Fibroblast of skin of left quadriceps (primary cell): ENCODE data around the gene FRMD4A.
"Not testable (repeated sequence)": the region's sequence is repeated elsewhere in the genome, so short reads cannot be mapped to it uniquely, and the experiment has no call there.

ENCODE experiments used
- DNase-seq, 2 experiments: peaks; one replicate each; pipeline ENCODE4 v3.0.0-alpha.2; 2013; ENCODE audit warnings: low read depth in 2 of 2

Gene FRMD4A

DNA sequence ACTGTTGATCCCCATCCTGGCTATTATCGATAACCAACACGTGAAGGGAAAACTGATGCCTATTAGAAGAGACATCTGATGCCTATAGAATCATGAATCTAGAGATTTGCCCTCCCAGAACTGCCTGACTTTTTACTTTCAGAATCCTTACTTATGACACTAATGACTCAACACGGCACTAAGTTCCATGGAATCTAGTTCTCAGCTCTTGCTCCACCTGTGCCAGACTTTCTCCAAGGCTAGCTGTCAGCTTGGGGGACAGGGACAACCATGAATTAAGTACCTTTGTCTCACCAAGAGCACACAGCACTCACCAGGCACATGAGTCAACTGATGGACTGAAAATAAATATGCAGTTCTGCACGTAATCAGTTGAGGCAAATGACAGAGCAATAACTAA lies 184.2 kb downstream of the FRMD4A start:
- no peak for DNase-seq

DNA sequence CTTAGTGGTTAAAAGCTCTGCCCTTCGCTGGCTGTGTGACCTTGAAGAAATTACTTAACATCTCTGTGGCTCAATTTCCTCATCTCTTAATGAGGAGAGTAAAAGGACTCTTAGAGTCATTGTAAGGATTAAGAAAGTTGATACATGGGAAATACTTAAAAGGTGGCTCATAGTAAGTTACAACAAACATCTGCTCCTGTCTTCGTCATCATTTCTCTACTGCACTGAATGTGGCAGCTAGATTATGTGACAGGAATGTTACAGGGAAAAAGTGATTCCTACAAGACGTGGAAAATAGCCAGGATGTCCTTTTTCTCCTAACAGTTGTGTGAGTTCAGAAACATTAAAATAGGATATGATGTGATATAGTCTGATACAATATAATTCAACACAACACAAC lies 184.7 kb downstream of the FRMD4A start:
- DNase-seq, result peak; percentile 42 to 52

DNA sequence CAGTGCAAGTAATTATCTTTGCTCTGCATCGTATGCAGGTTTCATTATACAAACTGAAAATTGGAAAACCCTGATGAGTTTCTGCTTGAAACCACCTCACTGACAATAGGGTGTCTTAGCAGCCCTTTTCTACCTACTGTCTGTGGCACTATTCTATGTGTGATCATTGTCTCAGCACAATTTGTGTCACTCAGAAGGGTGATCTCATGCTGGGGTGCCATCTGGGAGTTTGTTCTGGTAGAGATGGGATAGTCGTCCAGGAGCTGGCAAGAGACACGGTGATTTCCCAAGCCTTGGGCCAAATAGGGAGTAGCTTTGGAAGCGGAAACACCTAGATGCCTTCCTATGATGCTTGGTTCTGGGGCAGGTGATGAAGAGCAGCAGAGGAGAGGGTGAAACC lies 186.3 kb downstream of the FRMD4A start:
- DNase-seq, result no peak

DNA sequence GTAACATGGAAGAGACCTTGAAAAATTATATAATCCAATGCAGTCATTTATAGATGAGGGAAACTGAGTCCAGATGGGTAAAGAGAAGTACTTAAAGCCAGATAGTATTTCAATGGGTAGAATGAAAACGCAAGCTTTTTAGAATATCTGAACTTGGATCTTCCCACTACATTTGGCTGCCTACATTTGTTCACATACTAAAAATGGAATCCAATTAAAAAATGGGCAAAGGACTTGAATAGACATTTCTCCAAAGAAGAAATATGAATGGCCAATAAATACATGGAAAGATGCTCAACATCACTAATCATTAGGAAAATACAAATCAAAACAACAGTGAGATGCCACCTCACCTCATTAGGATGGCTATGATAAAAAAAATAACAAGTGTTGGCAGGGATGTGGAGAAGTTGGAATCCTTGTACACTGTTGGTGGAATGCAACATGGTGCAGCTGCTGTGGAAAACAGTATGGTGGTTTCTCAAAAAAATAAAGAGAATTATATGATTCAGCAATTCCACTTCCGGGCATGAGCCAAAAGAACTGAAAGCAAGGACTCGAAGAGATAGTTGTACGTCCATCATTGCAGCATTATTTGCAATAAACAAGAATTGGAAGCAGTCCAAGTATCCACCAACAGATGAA lies 188.0 kb downstream of the FRMD4A start:
- DNase-seq, result no peak

DNA sequence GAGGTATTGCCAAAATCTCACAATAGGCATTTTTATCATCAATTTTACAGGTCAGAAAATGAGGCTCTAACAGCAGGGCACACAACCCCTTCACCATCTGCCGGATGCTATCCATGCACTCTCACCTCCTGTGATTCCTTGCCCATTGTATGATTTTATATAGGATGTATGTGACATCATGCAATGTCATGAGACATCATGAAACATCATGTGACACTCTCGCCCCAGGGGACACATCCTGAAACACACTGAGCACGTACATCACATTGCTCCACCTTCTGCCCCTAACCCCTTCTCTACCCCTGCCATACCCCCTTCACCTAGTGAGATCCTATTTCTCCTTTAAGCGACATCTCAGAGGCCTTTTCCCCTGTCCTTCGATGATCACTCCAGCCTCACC lies 189.4 kb downstream of the FRMD4A start:
- DNase-seq, result no peak

DNA sequence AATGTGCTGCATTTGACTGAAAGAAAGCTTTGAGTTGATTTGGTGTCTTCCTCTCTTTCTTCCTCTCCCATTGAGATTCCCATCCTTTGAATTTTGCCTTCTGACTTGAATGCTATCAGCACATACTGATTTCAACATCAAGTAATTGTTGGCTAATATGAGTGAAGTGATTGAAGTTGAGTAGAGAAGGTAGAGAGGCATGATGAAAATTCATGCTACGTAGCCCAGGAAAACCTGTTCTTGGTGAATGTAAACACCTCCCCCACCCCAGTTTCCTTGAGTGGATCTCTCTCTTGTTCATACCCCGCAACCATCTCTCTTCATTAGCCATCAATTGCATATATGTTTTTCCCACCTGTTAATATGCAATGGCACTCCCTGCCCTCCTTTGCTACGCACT lies 193.3 kb downstream of the FRMD4A start:
- no peak for DNase-seq

DNA sequence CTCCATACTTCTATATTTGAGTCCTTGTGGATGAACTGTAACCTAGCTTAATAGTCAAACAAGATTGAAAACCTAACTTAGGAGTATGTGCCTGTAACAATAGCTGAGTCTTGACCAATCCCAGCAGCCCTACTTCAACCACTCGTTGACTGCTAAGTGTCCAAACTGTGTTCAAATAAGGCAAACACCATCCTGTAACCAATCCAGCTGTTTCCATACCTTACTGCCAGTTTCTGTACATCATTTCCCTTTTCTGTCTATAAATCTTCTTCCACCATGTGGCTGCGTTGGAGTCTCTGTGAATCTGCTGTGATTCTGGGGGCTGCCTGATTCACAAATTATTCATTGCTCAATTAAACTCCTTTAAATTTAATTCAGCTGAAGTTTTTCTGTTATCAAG lies 195.5 kb downstream of the FRMD4A start:
- DNase-seq, result not testable (repeated sequence)

DNA sequence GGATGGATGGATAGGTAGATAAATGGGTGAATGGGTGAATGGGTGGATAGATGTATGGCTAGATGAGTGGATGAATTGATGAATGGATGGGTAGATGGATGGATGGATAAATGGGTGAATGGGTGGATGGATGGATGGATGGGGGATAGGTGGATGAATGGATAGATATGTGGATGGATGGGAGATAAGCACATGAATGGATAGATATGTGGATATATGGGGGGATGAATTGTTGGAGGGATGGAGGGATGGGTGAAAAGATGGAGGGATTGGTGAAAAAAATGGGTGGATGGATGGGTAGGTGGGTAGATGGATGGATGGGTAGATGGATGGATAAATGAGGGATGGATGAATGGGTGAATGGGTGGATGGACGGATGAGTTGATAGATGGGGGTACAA lies 196.4 kb downstream of the FRMD4A start:
- no peak for DNase-seq

DNA sequence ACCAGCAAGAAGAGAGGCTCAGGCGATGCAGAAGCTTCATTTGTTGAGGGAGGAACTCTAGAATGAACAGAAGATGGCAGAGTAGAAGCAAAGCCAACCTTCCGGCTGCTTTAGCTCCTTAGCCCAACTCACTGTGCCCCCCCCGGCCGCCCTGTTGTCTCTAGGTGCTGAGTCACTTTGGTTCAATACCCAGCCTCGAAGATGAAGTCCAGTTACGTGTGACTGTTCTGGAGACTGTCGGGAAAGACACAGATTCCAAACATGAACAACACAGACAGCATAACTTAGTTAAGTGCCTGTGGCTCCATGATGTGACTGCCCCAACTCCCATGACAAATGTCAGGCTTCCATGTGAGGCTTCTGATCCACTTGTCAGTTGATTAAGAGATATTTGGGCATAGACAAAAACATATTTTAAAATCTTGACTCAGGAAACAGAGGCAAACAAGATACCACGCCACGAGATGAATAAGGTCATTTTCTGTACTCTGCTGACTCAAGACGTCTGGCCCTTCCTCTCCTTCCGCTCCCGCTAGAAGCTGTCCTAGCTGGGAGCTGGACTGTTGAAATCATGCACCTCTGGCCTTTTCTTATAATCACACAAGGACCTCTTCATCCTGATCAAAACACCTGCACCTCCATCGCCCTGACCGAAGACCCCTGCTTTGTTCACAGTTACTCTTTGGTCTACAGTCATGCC lies 199.3 kb downstream of the FRMD4A start:
- no peak for DNase-seq

DNA sequence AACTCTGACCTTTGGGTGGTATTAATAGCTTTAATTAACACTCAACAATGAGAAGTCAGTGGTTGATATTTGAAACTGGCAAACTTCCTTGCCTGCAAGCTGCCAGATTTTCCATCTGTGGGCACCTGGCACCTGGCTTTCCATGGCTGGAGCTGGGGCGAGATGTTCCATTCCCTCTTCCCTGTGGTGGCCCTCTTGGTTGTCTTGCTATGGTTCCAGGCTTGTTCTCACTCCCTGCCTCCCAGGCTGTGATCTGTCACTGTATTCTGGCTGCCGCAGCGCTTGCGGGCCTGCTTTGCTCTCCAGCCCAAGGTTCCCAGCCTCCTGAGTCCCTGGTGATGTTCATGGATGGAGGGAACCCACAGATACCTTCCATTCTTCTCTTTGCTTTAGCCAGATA lies 201.0 kb downstream of the FRMD4A start:
- no peak for DNase-seq

DNA sequence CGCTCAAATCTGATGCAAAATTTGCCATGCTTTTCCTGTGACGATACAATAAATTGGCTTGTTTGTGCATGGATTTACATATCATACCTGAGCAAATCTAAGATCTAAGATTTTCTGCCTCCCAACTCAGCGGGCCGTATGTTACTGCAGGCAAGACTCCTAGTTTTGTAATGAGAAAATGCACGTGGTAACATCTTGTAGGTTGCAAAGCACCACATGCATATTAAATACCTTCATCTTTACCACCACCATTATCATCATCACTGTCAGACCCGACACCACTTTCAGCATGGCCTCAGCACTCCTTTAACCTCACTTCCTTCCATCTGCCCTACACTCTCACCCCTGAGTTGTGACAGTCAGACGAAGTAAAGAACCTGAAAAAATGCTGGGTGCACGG lies 202.2 kb downstream of the FRMD4A start:
- no peak for DNase-seq

DNA sequence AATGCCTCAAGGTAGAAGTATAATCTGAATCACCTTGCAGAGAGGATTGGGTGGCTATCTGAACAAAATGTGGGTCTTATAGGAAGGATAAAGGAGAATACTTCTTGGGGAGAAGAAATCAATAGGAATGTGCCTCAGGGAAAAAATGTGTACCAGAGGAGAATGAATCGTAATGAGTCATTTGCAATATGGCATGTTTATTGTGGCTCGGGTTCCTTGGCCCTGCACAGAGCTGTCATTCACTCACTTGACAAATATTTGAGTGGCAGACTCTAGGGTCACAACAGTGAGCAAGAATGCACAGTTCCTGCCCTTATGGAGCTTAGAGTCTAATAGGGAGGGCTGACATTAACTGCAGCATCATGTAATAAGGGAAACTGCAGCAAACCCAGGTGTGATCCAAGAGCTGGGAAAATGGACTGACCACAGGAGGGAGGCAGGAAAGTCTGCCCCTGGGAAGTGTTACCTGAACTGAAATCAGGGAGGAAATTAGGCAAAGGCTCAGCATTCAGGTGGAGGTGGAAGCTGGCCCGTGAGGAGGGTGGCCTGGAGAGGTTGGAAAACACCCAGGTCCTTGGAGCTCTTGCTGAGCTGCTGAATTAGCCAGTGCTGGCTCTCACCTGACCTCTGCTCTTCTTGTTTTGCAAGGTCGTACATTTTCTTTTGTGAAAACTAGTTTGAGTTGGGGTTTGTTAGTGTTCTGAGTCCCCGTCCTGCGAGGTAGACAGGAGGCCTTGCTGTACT lies 203.9 kb downstream of the FRMD4A start:
- DNase-seq, result peak; percentile 11 to 16

DNA sequence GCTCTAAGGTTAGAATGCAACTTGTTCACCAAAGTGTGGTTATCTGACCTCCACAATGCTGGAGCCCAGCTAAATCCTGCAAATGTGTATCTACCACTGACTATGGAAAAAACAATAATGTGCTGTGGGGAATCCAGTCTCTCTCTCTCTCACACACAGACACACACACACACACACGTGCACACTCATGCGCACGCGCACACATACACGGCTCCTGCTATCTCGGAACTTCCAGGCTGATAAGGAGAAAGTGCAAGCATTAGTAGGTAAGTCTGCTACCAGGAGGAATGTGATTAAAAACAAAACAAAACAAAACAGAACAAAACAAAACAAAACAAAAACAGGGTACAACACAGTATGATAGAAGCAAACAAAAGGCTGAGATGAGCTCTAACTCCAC lies 205.2 kb downstream of the FRMD4A start:
- DNase-seq, result no peak

DNA sequence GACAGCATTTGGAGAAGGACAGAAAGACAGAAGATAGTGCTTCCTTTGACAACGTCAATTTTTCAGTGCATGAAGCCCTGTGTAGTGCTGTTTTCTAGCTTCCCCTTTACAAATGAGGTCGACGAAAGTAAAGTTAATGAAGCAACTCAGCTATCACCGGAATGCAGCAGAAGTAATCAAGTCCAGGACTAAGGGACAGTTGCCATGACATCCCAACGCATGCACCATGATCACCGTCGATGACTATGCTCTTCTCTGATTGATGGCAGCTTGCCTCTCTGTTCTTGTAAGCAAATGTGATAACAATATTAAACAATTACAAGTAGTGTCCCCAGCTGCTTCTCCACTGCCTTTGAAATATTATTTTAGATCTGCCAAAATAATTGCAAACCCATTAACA lies 205.8 kb downstream of the FRMD4A start:
- peak; percentile 10 to 16 for DNase-seq

DNA sequence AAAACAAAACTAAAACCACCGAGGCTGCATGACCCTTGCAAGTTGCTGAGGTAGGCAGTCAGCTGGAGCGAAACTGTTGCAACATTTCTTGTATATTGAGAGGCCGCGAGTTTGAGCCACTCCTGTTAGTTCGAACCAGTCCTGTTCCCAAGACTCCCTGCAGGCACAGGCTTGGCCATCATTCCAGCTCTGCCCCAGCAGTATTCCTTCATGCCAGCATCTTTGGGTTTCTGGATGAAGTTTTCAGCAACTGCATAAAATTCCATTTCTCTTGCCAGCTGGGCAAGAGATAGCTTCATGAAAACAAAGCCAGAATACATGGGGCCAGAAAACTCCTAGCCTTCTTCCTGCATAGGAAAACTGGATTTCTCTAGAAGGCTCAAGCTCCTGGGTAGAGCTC lies 207.6 kb downstream of the FRMD4A start:
- no peak for DNase-seq

DNA sequence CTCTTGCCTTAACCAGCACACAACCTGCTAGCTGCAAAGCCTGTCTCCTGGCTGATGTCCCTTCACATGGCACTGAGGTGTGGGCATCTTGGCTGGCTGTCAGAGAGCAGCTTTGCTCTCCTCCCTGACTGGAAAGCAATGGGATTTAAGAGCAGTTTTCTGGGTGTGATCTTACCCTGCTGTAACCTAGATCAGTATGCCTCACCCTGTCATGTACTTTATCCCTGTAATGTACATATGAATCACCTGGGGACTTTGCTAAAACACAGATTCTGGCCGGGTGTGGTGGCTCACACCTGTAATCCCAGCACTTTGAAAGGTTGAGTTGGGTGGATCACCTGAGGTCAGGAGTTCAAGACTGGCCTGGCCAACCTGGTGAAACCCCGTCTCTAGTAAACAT lies 209.9 kb downstream of the FRMD4A start:
- DNase-seq, result no peak

DNA sequence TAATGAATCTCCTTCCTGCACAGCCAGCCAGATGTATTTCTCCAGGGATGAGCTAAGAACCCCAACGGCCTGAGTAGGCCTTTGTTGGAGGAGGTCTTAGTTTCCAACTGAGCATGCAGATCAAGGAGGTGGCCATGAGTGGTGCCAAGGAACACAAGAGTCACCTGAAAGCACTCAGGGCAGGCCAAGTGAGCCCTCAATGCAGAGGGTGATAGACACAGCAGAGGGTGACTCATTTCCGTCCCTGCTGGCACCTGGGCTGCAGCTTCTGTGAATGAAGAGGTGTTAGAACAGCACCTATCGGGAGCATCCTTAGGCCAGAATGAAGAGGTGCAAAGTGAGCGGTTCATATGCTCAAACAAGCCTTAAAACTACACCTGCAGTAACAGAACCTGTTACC lies 211.8 kb downstream of the FRMD4A start:
- no peak for DNase-seq

DNA sequence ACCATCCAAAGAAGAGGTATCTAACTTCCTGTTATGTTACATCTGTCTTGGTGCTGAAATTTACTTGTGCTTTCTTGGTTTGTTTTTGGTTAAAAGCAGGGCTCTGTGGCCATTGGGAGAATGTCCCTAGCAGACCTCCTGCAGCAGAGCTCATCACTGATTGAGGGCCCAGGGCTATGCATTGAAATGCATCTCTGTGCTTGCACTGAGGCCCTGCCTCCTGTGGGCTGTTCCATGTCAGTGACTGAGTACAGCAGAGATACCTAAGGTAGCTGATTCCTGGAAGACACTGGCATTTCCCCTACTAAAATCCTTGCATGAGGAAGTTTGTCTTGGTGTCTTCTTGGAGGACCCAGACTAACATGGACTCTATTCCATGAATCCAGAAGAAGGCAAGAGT lies 213.9 kb downstream of the FRMD4A start:
- no peak for DNase-seq

DNA sequence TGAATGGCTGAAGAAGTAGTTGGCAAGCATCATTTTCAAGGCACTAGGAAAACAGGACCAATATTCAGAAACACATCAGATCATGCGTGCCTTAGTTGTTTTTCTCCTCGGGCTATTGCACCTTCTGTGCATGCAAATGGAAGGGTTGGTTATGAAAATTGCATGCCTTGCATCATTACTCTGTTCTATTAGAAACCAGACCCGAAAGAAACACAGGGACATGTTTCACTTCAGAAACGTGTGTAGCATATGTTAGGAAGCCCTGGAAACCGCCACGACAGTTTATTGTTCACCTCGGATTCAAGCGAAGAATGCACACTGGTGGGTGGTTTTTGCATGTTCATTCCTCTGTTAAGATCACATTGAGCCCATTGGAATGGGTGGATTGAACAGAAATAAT lies 214.7 kb downstream of the FRMD4A start:
- DNase-seq, result no peak

DNA sequence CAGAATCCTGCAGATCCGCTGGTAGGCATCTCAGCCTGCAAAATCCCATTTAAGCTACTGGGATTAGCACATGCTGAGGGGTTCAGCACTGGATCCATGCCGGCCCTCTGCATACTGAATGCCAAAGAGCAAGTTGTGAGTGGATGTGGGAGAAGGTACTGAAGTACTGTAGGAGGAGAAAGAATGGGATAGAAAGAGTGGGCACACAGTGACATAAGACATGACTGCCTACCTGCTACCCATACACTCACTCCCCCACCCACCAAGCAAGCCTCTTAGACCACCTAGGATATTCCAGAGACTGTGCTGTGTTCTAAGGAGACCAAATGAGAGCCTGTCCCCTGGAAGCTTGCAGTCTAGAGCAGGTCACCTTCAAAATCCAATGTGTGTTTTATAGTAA lies 215.9 kb downstream of the FRMD4A start:
- no peak for DNase-seq

DNA sequence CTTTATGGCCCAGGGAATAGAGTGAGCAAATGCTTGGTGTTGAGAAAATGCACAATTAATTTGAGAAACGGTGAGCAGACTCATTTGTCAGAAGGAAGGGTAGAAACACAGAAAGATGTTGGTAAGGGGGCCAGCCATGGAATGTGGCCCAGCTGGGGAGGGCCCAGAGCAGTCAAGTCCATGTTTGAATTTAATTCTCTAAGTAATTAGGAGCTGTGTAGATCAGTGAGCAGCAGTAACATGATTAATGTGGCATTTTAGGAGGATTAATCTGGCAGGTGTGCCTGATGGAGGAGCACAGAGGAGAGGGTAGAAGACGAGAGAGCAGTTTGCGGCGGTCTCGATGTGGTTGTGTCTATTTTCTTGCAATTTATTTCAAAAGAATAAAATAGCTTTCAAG lies 218.7 kb downstream of the FRMD4A start:
- no peak for DNase-seq

DNA sequence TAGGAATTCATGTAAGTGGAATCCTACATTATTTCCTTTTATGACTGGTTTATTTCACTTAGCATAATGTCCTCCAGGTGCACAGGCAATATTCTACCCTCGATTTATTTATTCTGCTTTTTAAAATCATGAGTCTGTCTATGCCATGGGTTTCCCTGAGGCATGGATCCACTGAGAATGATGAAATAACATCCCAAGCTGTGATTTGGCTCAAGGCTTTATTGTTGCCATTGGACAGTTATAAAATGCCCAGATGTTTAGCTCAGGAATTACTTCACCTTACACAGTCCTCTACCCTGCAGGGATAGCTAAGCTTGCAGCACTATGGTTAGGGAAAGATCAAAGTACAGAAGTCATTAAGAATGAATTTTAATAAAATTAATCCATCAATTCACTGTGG lies 219.5 kb downstream of the FRMD4A start:
- no peak for DNase-seq

DNA sequence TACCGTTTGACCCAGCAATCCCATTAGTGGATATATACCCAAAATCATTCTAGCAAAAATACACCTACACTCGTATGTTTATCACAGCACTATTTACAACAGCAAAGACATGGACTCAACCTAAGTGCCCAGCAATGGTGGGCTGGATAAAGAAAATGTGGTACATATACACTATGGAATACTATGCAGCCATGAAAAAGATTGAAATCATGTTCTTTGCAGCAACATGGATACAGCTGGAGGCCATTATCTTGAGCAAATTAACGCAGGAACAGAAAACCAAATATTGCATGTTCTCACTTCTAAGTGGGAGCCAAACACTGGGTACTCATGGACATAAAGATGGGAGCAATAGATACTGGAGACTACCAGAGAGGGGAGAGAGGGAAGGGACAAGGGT lies 223.9 kb downstream of the FRMD4A start:
- no peak for DNase-seq
